GM18502 (cell line): Measurements from ENCODE around the gene GALNT1.

Experiments used
- ATAC-seq: cut with Tn5 transposase; IDR thresholded peaks from one replicate; pipeline ENCODE4 v1.9.1; 2021; ENCODE audit warnings: mild to moderate bottlenecking; ENCODE audit not compliant: unreplicated experiment, poor library complexity

The GALNT1 gene

GRCh38 chr18:35746826-35747339, 165.3 kb downstream of the GALNT1 start:
- ATAC-seq, result no peak

- ATAC-seq, result no peak
Measured at GRCh38 chr18:35747894-35748472, 166.4 kb downstream of the GALNT1 start.

GRCh38 chr18:35749701-35750100, 168.2 kb downstream of the GALNT1 start:
- no peak for ATAC-seq

GRCh38 chr18:35750929-35751328, 169.4 kb downstream of the GALNT1 start:
- ATAC-seq, result no peak

GRCh38 chr18:35753306-35753910, 171.9 kb downstream of the GALNT1 start:
- ATAC-seq, result no peak

- ATAC-seq, result no peak
Measured at GRCh38 chr18:35754464-35754863, 172.9 kb downstream of the GALNT1 start.

GRCh38 chr18:35755369-35755768, 173.8 kb downstream of the GALNT1 start:
- ATAC-seq, result no peak

- no peak for ATAC-seq
Measured at GRCh38 chr18:35756506-35757117, 175.1 kb downstream of the GALNT1 start.
